Ureter (tissue), 1 donor: ENCODE results near the gene XPO6. TPM values are rescaled to one million over a fixed set of nuclear protein-coding genes. Genes with fewer than 3 reads are reported as not detected.
A peak's percentile ranks its signal among the peaks of the same experiment; 100 is the strongest.

ENCODE experiments used
- DNase-seq: peaks from one replicate; pipeline ENCODE4 v3.0.0-alpha.2; 2020; ENCODE audit warnings: low spot score
- total RNA-seq: library from RNA; stranded (reverse); gene quantifications from one replicate; pipeline ENCODE4 v1.2.4, GENCODE V29; 2023
- donor health status: DM: yes; HTN: yes; CAD: no.

The XPO6 gene
- total RNA-seq, 1 donor from 2014 or later = 145 TPM

DNA sequence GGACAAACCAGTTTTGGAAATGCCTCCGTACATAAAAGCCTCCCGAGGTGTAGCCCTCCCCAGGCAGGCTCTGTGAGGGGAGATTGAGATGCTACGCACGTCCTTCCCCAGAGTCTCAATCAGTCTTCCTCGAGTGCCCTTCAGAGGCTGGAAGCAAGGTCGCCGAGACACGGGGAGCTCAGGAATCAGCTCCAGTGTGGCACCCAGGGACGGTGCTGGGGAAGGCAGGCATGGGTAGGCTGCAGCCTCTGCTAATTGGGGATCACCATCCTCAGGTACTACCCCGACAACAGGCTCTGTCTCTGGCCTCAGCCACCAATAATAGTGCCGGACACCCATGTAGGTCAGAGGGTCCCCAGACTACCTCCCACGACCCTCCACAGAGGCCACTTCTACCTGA, 120.1 kb downstream of the XPO6 start:
- no peak for DNase-seq

DNA sequence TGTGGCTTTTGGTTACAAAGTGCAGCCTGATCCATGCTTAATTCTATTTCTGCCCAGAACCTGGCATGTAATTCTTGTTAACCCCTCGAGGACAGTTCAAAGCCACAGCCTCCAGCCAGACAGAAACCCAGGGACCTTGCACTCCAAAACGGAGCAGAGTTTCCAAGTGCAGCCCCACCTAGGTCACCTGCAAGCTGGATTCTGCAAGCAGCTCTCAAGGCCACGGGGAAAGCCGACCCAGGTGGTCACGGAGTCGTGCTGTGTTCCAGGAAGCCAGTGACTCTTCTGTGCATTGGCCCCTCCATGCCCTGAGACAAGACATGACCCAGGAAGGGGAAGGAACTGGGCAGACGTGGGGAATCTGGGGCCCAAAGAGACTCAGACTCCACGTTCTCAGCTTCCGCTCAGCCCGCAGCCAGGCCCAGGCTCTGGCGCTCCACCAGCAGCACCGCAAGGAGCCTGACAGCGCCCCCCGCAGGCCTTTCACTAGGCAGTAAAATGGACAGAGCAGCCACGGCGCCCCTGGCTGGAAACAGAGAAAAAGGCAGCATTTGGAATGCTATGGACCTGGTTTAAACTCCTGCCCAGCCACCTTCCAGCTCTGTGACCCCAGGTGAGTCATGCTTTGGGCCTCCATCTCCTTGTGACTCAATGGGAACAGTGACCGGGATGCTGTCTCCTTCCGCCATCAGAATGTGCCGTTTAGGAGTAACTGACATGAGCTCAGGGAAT, 121.0 kb downstream of the XPO6 start:
- no peak for DNase-seq

DNA sequence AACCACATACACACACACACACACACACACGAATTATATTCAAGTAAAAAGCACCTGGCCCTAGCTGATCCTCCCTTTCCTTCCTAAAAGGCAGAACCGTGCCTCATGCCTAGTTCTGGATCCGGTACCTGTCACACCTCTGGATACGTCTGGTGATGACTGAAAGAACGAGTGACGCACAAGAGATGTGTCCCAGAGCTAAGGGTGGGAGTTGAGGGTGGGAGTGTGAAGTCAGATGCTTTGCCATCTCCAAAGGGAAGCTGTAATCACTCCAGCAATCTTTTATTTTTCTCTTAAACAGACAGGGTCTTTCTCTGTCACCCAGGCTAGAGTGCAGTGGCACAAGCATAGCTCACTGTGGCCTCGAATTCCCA, 121.8 kb downstream of the XPO6 start:
- no peak for DNase-seq

DNA sequence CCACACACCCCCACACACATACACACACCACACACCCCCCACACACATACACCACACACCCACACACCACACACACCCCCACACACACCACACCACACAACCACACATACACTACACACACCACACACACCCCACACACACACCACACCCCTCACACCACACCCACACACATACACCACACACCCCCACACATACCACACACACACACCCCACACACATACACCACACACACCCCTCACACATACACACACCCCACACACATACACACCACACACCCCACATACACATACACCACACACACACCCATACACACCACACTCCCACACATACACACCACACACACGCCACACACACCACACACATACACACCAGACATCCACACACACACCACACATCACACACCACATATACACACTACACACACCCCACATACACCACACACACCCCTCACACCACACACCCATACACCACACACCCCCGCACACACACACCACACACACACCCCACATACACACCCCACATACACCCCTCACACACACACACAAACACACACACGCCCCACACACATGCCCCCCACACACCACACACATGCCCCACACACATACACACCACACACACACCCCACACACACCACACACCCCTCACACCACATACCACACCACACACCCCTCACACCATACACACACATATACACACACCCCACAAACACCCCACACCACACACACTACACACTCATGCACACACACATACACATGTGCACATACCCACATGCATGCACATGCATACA, 122.4 kb downstream of the XPO6 start:
- no peak for DNase-seq

DNA sequence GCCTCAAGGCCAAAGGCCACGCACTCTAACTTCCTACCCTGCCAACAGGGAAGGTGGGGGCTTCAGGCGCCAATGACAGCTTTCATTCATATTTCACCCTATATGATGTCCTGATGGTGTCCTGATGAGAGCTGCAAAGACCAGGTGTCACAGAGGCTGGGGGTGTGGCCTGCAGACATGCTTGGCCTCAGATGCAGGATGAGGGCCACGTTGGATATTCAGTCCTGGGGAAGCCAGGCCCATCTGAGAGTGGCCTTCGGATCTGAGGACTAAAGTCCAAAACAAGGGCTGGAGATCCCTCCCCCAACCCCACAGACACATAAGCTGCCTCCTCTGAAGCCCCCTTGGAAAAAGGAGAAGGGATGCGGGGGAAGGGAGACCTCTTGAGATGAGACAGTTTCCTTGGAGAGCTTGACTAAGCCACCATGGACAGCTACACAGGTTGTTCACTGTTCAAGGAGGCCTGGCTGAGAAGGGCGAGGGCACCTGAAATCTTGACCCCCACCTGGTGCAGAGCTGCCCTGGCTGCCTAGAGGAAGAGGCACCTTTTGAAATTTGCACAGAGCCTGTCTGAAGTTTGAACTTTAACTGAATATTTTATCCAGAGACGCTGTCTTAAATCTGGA, 124.0 kb downstream of the XPO6 start:
- DNase-seq = no peak

DNA sequence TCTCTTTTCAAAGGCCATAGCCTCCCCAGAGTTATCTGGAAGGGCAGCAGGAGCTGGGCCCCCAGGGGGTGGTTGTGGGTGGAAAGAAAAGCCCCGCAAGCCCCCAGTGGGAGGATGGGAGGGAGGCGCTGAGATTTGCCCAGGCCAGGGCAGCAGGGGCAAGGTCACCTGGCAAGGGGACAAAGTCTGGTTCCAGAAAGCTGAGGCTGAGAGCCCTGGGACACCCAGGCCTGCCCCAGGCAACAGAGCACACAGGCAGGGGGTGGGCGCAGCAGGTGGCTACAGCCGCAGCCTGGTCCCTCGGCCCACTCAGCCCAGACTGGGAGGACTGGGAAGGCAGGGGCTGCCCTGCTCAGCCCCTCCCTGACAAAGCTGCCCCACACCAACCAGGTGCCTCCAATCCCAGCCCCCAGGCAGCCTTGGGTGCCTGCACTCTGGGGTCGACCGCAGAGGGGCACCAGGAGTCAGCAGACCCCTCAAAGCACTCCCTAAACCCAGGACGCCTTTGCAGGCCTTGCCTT, 124.6 kb downstream of the XPO6 start:
- DNase-seq = no peak

DNA sequence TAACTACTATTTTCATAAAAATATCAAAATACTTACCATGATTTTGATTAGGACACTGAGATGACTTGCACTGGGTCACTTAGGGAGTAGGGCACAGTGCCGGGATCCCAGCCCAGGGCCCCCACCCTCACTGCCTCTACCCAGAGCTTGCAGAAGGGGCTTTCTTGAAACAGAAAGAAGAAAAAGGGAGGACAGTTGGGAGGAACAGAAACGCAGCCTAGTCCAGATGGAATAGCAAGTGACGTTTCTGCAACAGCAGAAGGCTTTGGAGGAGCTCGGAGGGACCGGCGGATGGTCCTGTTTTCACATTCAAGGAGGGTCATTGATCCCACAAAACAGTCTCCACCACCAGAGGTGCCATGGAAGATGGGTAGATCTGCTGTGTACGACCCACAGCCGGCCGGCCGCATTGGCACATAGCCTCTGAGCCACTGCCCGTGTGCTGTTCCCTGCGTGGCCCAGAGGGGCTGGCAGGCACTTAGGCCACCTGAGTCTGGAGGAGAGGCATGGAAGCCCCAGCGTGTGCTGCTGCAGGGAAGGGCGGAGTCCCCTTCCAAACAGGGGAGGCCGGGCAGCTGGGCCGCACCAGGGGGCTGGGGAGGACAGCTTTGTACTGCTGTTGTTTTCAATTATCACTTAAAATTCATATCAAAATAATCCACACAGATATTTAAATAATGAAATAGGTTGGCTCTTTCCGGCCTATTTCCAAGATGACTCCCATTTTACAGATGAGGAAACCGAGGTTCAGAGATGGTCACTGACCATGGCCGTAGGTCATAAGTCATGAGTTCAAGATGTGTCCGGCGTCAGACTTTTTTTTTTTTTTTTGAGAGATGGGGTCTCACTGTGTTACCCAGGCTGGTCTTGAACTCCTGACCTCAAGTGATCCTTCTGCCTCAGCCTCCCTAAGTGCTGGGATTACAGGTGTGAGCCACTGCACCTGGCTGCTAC, 125.3 kb downstream of the XPO6 start:
- DNase-seq = no peak

DNA sequence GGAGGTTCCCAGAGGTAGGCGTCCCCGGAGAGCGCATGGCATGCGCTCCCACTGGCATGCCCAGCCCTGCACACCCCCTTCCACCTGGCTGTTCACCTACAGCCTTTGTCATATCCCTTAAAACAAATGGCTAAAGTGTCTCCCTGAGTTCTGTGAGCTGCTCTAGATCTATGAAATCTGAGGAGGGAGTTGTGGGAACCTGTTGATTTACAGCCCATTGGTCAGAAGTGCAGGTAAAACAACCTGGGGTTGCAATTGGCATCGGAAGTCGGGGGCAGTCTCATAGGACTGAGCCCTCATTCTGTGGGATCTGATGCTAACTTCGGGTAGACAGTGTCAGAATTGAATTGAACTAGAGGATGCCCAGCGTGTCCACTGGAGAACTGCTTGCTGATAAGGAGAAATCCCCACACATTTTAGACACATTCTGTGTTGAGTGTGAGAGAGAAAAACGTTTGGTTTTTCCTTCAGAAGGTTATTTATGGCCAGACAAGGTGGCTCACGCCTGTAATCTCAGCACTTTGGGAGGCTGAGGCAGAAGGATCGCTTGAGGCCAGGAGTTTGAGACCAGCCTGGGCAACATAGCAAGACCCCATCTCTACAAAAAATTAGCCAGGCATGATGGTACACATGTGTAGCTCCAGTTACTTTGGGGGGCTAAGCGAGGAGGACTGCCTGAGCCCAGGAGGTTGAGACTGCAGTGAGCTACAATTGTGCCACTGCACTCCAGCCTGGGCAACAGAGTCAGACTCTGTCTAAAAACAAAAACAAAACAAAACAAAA, 126.2 kb downstream of the XPO6 start:
- DNase-seq = no peak

DNA sequence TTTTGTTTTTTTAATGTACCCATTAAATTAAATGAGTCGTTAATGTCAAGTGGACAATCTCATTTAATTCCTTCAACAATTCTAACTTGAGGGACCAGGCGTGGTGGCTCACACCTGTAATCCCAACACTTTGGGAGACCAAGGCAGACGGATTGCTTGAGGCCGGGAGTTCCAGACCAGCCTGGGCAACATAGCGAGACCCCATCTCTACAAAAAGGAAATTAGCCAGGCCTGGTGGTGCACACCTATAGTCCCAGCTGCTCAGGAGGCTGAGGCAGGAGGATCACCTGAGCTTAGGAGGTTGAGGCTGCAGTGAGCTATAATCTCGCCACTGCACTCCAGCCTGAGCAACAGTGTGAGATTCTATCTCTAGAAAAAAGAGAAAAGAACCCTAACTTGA, 127.6 kb downstream of the XPO6 start:
- no peak for DNase-seq

DNA sequence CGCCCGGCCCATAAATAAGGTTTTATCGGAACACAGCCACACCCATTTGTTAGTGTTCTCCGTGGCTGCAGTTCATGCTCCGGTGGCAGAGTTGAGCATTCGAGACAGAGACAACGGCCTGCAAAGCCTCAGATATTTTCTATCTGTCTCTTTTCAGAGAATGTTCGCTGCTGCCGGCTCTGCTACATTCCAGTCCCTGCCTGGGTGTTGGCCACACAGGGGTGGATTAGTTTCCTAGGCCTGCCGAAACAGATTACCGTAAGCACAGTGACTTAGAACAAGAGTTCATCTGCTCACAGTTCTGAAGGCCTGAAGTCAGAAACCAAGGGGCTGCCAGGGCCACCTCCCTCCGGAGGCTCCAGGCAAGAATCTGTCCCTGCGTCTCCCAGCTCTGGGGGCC, 129.1 kb downstream of the XPO6 start:
- peak; percentile 65 for DNase-seq

DNA sequence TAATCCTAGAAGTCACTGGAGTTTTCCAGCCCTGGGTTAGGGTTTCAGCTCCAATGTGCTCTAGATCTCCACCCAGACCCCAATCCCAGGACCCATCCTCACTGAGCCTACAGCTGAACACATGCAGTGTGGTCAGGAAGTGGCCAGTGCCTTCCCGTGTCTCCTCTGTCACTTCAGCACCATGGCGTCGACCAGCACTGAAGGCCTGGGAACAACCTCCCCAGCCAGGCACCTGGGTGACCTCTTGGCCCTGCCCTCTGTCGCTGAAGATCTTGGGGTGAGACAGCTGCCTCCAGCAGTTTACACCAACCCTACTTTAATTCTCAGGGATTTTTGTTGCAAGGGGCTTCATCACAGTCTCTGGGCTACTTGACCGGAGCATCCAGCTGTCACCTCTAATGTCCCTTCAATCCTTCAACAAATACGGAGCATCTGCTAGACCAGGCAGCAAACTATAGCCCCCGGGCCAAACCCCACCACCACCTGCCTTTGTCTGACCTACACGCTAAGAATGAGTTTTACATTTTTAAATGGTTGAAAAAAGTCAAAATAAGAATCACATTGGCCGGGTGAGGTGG, 130.3 kb downstream of the XPO6 start:
- DNase-seq = no peak

DNA sequence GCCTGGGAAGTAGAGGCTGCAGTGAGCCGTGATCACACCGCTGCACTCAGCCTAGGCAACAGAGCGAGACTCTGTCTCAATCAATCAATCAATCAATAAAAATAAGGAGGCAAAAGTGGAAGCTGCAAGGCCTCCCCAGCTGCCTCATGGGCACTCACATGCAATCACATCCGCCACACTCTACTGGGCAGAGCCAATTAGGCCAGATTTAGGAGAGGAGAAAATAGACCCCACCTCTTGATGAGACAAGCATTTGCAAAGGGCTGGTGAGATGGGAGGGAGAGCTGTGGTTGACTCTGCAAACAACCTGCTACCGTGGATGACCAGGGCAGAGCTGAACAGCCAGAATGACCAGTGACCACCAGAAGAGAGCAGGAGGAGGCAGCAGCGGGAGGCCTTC, 133.5 kb downstream of the XPO6 start:
- DNase-seq = no peak

DNA sequence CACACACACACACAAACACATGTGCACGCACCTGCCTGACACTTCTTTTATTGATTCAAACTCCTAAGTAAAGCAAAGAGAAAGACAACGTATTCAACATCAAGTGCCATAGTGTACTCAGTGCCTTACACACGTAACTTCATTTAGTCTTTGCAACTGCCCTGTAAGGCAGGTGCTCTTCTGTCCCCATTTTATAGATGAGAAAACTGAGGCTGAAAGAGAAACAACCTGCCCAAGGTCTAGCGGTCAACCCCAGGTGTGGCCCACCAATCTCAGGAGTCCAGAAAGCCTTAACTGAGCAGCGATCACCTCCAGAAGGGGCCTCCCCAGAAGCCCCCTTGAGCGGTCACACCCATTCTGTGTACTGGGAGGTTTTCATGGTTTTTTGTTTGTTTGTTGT, 137.9 kb downstream of the XPO6 start:
- DNase-seq = no peak

DNA sequence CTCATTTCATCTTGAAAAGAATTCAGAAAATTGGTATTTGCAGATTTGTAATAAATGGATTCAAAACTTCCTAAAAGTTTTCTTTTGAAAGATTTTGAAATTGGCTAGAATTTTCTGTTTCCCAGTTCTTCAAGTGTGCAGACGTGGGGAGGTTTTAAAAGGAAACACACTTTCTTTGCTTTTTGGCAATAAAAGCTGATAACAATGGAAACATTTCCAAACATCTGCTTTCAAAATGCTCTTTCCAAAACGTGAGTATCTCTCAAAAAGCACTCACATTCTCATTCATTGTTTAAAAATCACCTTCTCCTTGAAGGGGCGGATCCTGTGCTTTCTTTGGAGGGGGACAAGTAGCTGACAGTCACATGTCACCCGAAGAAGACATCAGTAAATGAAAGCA, 139.7 kb downstream of the XPO6 start:
- no peak for DNase-seq

DNA sequence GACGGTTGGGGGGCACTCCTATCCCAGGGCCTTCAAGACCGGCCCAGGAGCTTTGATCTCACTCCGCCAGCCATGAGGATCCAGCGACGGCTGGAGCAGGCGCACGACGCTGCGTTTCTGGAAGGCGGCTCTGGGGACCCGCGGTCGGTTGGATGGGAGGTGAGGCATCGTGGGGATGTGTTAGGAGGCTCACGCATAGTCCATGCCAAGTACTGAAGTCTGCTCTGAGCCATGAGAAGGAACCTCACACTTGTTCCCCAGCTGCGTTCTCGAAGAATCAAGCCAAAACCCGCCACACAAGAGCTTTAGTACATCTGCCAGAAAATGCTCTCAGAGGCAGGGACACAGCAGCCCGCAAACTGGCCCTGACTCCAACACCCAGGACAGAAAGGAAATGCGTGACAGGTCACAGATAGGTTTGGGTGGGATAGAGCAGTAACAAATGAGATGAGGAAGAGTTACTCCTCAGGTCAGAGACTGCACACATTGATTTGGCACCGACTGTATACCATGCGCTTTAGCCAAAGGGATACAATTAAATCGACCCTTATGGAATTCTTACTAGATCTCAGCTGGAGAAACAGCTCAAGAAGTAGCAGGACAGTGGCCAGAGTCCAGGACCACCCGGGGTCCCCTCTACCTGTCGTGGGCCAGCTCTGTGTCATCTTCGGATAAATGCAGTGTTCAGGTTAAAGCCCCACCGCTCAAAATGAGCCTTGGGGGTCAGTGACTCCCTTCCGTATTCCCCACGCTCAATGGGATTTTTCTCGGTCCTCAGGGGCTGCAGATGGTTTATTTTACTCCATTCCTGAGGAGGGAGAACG, 141.6 kb downstream of the XPO6 start:
- DNase-seq = no peak

DNA sequence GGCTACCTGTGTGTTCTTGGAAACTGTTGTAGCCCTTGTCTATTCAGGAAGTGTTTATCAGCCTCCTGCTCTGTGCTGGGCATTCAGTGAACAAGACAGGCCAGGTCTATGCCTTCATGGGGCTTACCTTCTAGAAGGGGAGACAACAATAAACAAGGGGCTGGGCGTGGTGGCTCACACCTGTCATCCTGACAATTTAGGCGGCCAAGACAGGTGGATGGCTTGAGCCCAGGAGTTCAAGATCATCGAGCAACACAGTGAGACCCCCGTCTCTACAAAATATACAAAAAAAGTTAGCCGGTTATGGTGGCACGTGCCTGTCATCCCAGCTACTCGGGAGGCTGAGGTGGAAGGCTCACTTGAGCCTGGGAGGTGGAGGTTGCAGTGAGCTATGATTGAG, 142.8 kb downstream of the XPO6 start:
- DNase-seq = no peak

DNA sequence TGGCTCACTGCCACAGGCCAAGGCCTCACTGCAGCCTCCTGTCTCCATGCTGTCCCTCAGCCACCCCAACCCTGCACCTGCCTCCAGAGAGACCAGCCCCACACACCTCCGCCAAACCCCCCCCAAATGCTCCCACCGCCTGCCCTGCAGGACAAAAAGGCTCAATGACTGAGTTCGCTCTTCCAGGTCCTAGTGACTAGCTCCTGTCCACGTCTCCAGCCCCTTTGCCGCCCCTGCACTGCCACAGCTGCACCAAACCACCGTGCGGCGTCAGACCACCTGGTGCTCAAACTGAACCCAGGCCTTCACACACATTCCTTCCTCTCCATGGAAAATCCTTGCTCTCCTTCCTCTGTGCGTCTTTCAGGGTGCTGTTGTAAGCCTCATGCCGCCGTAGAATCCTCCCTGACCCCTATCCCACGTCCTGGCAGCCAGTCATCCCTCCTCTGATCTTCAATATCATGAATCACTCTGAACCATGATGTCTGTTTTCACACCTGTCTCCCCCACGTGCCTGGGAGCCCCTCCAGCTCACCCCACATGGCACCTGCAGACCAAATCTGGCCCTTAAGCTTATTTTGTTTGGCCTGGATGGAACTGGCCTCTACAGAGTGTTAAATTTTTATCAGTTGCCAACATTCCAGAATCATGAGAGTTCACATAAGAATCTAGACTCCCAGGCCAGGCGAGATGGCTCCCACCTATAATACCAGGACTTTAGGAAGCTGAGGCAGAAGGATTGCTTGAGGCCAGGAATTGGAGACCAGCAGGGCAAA, 144.0 kb downstream of the XPO6 start:
- no peak for DNase-seq

DNA sequence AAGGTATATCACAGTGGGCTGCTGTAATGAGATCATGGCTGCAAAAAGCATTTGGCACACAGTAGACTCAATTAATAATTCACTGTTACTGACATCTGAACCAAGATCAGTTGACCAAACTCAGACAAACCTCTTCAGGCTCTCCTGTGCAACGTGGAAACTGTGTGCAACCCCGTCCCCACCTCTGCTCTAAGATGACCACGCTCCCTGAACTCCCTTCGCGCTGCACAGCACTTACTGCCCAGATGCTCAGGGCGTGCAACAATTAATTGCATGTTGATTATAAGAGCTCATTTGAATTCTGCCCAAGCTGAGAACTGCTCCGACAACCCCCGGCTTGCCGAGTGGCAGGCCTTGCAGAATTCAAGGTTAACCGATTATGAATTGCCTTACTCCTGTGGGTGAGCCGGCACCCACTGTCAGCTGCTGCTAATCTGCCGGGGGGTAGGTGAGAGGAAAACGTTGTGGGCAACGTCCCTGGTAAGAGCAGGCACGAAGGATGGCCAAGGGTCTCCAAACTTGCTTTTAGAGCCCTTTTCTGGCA, 147.0 kb downstream of the XPO6 start:
- DNase-seq = no peak

DNA sequence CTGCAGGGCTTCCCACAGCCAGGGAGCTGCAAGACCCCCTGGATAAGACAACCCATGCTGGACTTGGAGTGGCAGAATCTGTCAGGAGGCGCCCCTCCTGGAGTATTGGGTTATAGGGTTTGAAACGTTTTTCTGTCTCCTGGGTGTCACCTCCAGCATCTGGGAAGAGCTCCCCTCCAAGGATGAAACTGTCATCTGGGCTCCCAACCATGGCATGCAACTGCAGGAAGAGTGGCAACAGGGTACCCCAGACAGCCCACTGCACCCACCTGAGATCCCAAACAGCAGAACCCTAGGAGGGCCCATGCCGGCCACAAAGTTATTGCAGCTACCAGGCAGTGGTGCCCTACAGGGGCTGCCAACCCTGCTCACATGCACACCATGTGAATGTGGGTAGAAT, 147.6 kb downstream of the XPO6 start:
- DNase-seq = no peak
